Activated CD8-positive, alpha-beta T cell treated with anti-CD3 and anti-CD28 coated beads, Interleukin-2, amount 10 ng/mL, durations not matched to agents 7 days and 5 days (primary cell): ENCODE measurements around the gene HPD. TPM values are rescaled to one million over a fixed set of nuclear protein-coding genes. Genes with fewer than 3 reads are reported as not detected.
A peak's percentile ranks its signal among the peaks of the same experiment; 100 is the strongest.
"Not testable (repeated sequence)": the region's sequence is repeated elsewhere in the genome, so short reads cannot be mapped to it uniquely, and the experiment has no call there.

Source experiments
- ATAC-seq: fragments of 150-1000 bp; cut with Tn5 transposase; one replicate; pipeline ENCODE4 v1.10.0; 2021; ENCODE audit warnings: moderate library complexity
- CTCF ChIA-PET: fragments of 350-600 bp; sonication (Branson Sonifier 250); formaldehyde crosslinking; loops from one replicate; lab custom pipeline; 2021; ENCODE audit warnings: antibody characterized with exemption; lab: Charles Lee
- POLR2A ChIA-PET: fragments of 350-600 bp; sonication (Branson Sonifier 250); formaldehyde crosslinking; loops from one replicate; lab custom pipeline; 2021; ENCODE audit warnings: antibody characterized with exemption; lab: Charles Lee
- DNase-seq: peaks from one replicate; pipeline ENCODE4 v3.0.0-alpha.2; 2020
- H3K27ac Mint-ChIP-seq: one replicate; pipeline ENCODE4 v1.8.0; 2021; ENCODE audit warnings: mild to moderate bottlenecking, mixed read lengths
- H3K27me3 Mint-ChIP-seq: one replicate; pipeline ENCODE4 v1.8.0; 2021; ENCODE audit warnings: low read depth, mixed read lengths
- H3K36me3 Mint-ChIP-seq: one replicate; pipeline ENCODE4 v1.8.0; 2021; ENCODE audit warnings: low read depth, mixed read lengths
- H3K4me1 Mint-ChIP-seq: one replicate; pipeline ENCODE4 v1.8.0; 2021; ENCODE audit warnings: low read depth, mixed read lengths
- H3K4me3 Mint-ChIP-seq: one replicate; pipeline ENCODE4 v1.8.0; 2021; ENCODE audit warnings: mild to moderate bottlenecking, mixed read lengths
- H3K9me3 Mint-ChIP-seq: one replicate; pipeline ENCODE4 v1.8.0; 2022; ENCODE audit warnings: mixed read lengths; ENCODE audit not compliant: insufficient read depth
- total RNA-seq, 2 experiments: library from RNA; stranded (reverse); gene quantifications; one replicate each; pipeline ENCODE4 v1.2.3, GENCODE V29; 2021

Gene HPD
- total RNA-seq, 2 experiments from 2014 or later = not detected

GRCh38 chr12:121888478-121889273 lies 30.0 kb upstream of the HPD start, which contains the start of gene PSMD9:
PSMD9 (plus strand) TSS chr12:121888790; CDS start chr12:121888857, 67 bp downstream.
- H3K27me3 Mint-ChIP-seq = no peaks in the 10 kb centered on the region
- DNase-seq (peak; percentile 98), ATAC-seq (peak; percentile 93)
- CTCF ChIA-PET = interaction anchor here (0.6 to 11.4 kb wide), 22 partner anchors 9 to 202 kb away, joined by 3 to 188 read pairs (median 5); partner anchors contain the start of genes CFAP251 and RHOF
- H3K36me3 Mint-ChIP-seq = peaks cover 19% of the 10 kb centered on the region
- peak within 1 kb of the TSS; percentile 100 for H3K27ac Mint-ChIP-seq
- peaks cover 44% of the 10 kb centered on the region for H3K4me1 Mint-ChIP-seq
- POLR2A ChIA-PET = interaction anchor here (0.7 to 2.7 kb wide), 7 partner anchors 59 to 422 kb away, joined by 3 to 12 read pairs (median 5); partner anchors contain the start of genes BCL7A and RHOF
- no peaks in the 10 kb centered on the region for H3K9me3 Mint-ChIP-seq
- H3K4me3 Mint-ChIP-seq = peak within 1 kb of the TSS; percentile 99

- Mint-ChIP-seq H3K27me3 (peaks cover 3% of the 10 kb centered on the region), H3K4me1 (peaks cover 38% of the 10 kb centered on the region), H3K4me3 (peak overlapping the region; percentile 99), H3K36me3 (peaks cover 19% of the 10 kb centered on the region), H3K27ac (peak overlapping the region; percentile 100), H3K9me3 (no peaks in the 10 kb centered on the region)
- CTCF ChIA-PET = interaction anchor here (0.6 to 11.4 kb wide), 20 partner anchors 8 to 263 kb away, joined by 3 to 188 read pairs (median 5); partner anchors contain the start of genes CFAP251 and RHOF
- POLR2A ChIA-PET = interaction anchor here (0.9 to 2.7 kb wide), 6 partner anchors 59 to 133 kb away, joined by 3 to 12 read pairs (median 5); partner anchors contain the start of genes BCL7A and RHOF
- no peak for DNase-seq
- no peak for ATAC-seq
Measured at GRCh38 chr12:121888083-121888477, 29.4 kb upstream of the HPD start.

DNA sequence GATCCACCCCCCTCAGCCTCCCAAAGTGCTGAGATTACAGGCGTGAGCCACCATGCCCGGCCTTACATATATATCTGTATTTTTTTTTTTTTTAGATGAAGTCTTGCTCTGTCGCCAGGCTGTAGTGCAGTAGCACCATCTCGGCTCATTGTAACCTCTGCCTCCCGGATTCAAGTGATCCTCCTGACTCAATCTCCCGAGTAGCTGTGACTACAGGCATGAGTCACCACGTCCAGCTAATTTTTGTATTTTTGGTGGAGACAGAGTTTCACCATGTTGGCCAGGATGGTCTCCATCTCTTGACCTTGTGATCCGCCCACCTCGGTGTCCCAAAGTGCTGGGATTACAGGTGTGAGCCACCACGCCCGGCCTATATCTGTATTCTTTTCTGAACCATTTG lies 26.5 kb upstream of the HPD start:
- POLR2A ChIA-PET = interaction anchor here (0.6 kb wide), 1 partner anchor 91 kb away, joined by 3 read pairs; the partner anchor contains the start of gene RHOF
- not testable (repeated sequence) for H3K9me3 Mint-ChIP-seq

GRCh38 chr12:121883315-121883660 lies 24.6 kb upstream of the HPD start:
- ATAC-seq (peak; percentile 33), DNase-seq (no peak)
- no peak overlapping the region for H3K27ac Mint-ChIP-seq
- H3K9me3 Mint-ChIP-seq = no peaks in the 10 kb centered on the region
- H3K4me1 Mint-ChIP-seq = peaks cover 9% of the 10 kb centered on the region
- ChIA-PET POLR2A (interaction anchor here (0.6 kb wide), 1 partner anchor 102 kb away, joined by 5 read pairs; no protein-coding TSS in a partner anchor), CTCF (interaction anchor here (1.2 to 2.5 kb wide), 2 partner anchors 15 to 88 kb away, joined by 3 to 8 read pairs; no protein-coding TSS in a partner anchor)
- no peaks in the 10 kb centered on the region for H3K36me3 Mint-ChIP-seq
- no peak overlapping the region for H3K4me3 Mint-ChIP-seq
- H3K27me3 Mint-ChIP-seq = peaks cover 5% of the 10 kb centered on the region

More for the DNA sequence above, 26.5 kb upstream of the HPD start:
- DNase-seq, ATAC-seq, H3K27me3 Mint-ChIP-seq, H3K36me3 Mint-ChIP-seq, H3K27ac Mint-ChIP-seq, H3K4me3 Mint-ChIP-seq: not testable (repeated sequence)
- H3K4me1 Mint-ChIP-seq = peaks cover 23% of the 10 kb centered on the region
- CTCF ChIA-PET = interaction anchor here (0.9 to 11.4 kb wide), 2 partner anchors 33 to 90 kb away, joined by 3 to 188 read pairs; partner anchors contain the start of genes CFAP251 and RHOF

GRCh38 chr12:121876080-121876447 lies 17.4 kb upstream of the HPD start:
- ChIA-PET POLR2A (interaction anchor here (0.6 kb wide), 1 partner anchor 346 kb away, joined by 3 read pairs; no protein-coding TSS in a partner anchor), CTCF (interaction anchor here (0.6 kb wide), 1 partner anchor 11 kb away, joined by 3 read pairs; no protein-coding TSS in a partner anchor)
- not testable (repeated sequence) for H3K27me3 Mint-ChIP-seq, H3K4me3 Mint-ChIP-seq, DNase-seq, H3K36me3 Mint-ChIP-seq, H3K27ac Mint-ChIP-seq, H3K9me3 Mint-ChIP-seq, ATAC-seq, H3K4me1 Mint-ChIP-seq

DNA sequence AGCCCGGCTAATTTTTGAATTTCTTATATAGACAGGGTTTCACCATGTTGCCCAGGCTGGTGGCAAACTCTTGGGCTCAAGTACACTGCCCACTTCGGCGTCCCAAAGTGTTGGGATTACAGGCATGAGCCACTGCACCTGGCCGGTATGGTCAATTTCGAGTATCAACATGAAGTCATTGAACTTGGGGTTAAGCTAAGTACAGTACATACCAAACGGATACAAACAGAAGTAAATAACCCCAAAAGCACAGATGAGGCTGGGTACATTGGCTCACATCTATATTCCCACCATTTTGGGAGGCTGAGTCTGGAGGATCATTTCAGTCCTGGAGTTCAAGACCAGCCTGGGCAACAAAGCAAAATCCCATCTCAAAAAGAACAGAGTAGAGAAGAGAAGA lies 16.9 kb upstream of the HPD start:
- no peak for ATAC-seq
- DNase-seq = no peak
- Mint-ChIP-seq H3K4me3 (no peak overlapping the region), H3K27ac (no peak overlapping the region), H3K9me3 (no peaks in the 10 kb centered on the region), H3K27me3 (no peaks in the 10 kb centered on the region), H3K4me1 (no peaks in the 10 kb centered on the region), H3K36me3 (no peaks in the 10 kb centered on the region)
- POLR2A ChIA-PET = interaction anchor here (0.6 kb wide), 2 partner anchors 149 to 346 kb away, joined by 3 read pairs; no protein-coding TSS in a partner anchor
- CTCF ChIA-PET = no interaction called here

DNA sequence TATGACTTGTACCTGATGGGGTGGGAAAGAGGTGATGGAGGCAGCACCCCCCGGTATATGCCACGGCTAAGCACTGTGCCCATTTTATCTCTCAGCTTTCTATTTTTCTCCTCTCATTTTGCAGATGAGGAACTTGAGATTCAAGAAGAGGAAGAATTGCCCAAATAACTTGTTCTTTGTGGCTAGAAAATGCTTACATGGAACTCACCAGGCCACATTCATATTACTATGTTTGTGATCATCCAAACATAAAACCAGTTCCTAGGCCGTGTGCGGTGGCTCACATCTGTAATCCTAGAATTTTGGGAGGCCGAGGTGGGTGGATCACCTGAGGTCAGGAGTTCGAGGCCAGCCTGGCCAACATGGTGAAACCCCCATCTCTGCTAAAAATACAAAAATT lies 15.4 kb upstream of the HPD start:
- Mint-ChIP-seq H3K36me3 (no peaks in the 10 kb centered on the region), H3K4me1 (no peaks in the 10 kb centered on the region), H3K27ac (no peak overlapping the region), H3K4me3 (no peak overlapping the region), H3K9me3 (no peaks in the 10 kb centered on the region), H3K27me3 (no peaks in the 10 kb centered on the region)
- DNase-seq (no peak), ATAC-seq (no peak)
- ChIA-PET CTCF (no interaction called here), POLR2A (interaction anchor here (0.5 kb wide), 1 partner anchor 155 kb away, joined by 3 read pairs; no protein-coding TSS in a partner anchor)

- Mint-ChIP-seq H3K9me3 (no peaks in the 10 kb centered on the region), H3K27ac (no peak overlapping the region), H3K4me3 (no peak overlapping the region), H3K4me1 (no peaks in the 10 kb centered on the region), H3K36me3 (no peaks in the 10 kb centered on the region), H3K27me3 (no peaks in the 10 kb centered on the region)
- ChIA-PET CTCF (no interaction called here), POLR2A (no interaction called here)
- no peak for DNase-seq
- no peak for ATAC-seq
Measured at GRCh38 chr12:121873216-121873569, 14.5 kb upstream of the HPD start.

GRCh38 chr12:121872546-121873215 lies 14.0 kb upstream of the HPD start:
- ChIA-PET CTCF (no interaction called here), POLR2A (no interaction called here)
- Mint-ChIP-seq H3K4me3 (no peak overlapping the region), H3K4me1 (no peaks in the 10 kb centered on the region), H3K27me3 (no peaks in the 10 kb centered on the region), H3K27ac (no peak overlapping the region), H3K36me3 (no peaks in the 10 kb centered on the region), H3K9me3 (no peaks in the 10 kb centered on the region)
- ATAC-seq (no peak), DNase-seq (no peak)

GRCh38 chr12:121871467-121871866 lies 12.8 kb upstream of the HPD start:
- H3K36me3 Mint-ChIP-seq = no peaks in the 10 kb centered on the region
- H3K4me3 Mint-ChIP-seq = no peak overlapping the region
- POLR2A ChIA-PET = no interaction called here
- DNase-seq (no peak), ATAC-seq (no peak)
- H3K27ac Mint-ChIP-seq = no peak overlapping the region
- no peaks in the 10 kb centered on the region for H3K4me1 Mint-ChIP-seq
- no peaks in the 10 kb centered on the region for H3K27me3 Mint-ChIP-seq
- CTCF ChIA-PET = interaction anchor here (1.2 kb wide), 1 partner anchor 16 kb away, joined by 4 read pairs; no protein-coding TSS in a partner anchor
- no peaks in the 10 kb centered on the region for H3K9me3 Mint-ChIP-seq

DNA sequence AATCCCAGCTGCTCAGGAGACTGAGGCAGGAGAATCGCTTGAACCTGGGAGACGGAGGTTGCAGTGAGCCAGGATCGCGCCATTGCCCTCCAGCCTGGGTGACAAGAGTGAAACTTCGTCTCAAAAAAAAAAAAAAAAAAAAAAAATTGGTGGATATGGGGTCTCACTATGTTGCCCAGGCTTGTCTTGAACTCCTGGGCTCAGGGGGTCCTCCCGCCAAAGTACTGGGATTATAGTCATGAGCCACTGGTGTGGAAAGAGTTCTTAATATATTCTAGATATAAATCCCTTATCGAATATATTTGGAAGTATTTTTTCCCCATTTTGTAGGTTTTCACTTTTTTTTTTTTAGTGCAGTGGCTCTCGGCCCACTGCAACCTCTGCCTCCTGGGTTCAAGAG lies 10.6 kb upstream of the HPD start:
- H3K4me3 Mint-ChIP-seq, POLR2A ChIA-PET, DNase-seq, H3K9me3 Mint-ChIP-seq, H3K27ac Mint-ChIP-seq, ATAC-seq, H3K36me3 Mint-ChIP-seq, H3K27me3 Mint-ChIP-seq, H3K4me1 Mint-ChIP-seq: not testable (repeated sequence)
- CTCF ChIA-PET = interaction anchor here (1.0 kb wide), 1 partner anchor 14 kb away, joined by 3 read pairs; no protein-coding TSS in a partner anchor
